ENCODE data around the gene PSMC5.
"Not testable (repeated sequence)": the region's sequence is repeated elsewhere in the genome, so short reads cannot be mapped to it uniquely, and the experiment has no call there.

PSMC5 gene

DNA sequence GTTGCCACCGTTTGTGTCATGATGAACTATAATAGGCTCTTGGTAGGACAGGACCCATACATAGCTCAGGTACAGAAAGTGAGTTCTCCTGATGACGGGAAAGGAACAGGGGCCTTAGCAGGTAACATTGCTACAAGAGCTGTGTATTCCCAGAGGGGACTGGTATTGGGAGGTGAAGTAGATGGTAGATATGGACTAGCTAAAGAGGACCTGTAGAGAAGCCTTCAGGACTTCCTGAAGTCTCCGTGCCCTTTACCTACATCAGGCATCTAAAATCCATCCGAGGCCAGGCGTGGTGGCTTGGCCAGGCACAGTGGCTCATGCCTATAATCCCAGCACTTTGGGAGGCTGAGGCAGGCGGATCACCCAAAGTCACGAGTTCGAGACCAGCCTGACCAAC is 28.0 kb downstream of the PSMC5 start:
- H3K9me3 ChIP-seq (ENCODE audit: insufficient read depth, low read depth, low read length), result no peaks in the 10 kb centered on the region
- no peak overlapping the region for H3K4me2 ChIP-seq (ENCODE audit: low read depth, low read length, poor library complexity, severe bottlenecking)
- H2AFZ ChIP-seq (ENCODE audit: low read length), result no peak overlapping the region
- no peak for TF ChIP-seq EZH2phosphoT487 (IDR thresholded peaks at IDR 0.05; ENCODE audit: borderline replicate concordance)
- TF ChIP-seq, protein P1, sequence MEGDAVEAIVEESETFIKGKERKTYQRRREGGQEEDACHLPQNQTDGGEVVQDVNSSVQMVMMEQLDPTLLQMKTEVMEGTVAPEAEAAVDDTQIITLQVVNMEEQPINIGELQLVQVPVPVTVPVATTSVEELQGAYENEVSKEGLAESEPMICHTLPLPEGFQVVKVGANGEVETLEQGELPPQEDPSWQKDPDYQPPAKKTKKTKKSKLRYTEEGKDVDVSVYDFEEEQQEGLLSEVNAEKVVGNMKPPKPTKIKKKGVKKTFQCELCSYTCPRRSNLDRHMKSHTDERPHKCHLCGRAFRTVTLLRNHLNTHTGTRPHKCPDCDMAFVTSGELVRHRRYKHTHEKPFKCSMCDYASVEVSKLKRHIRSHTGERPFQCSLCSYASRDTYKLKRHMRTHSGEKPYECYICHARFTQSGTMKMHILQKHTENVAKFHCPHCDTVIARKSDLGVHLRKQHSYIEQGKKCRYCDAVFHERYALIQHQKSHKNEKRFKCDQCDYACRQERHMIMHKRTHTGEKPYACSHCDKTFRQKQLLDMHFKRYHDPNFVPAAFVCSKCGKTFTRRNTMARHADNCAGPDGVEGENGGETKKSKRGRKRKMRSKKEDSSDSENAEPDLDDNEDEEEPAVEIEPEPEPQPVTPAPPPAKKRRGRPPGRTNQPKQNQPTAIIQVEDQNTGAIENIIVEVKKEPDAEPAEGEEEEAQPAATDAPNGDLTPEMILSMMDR (conservative IDR thresholded peaks at IDR 0.05; ENCODE audit: low read length), result no peak
- H3K9me2 ChIP-seq (replicated peaks; ENCODE audit: low read depth, low read length), result no peaks in the 10 kb centered on the region
- H3K36me3 ChIP-seq (ENCODE audit: insufficient read depth, low read length), result no peaks in the 10 kb centered on the region
- H3K4me3 ChIP-seq (ENCODE audit: low read length, poor library complexity, severe bottlenecking), result no peak overlapping the region
- no peaks in the 10 kb centered on the region for H3F3A ChIP-seq (ENCODE audit: low read depth)
- no peaks in the 10 kb centered on the region for H3K27me3 ChIP-seq (ENCODE audit: insufficient read depth, low read length, poor library complexity, severe bottlenecking)
- H4K20me1 ChIP-seq (ENCODE audit: insufficient read depth, low read length, poor library complexity, severe bottlenecking), result no peaks in the 10 kb centered on the region
- H3K4me1 ChIP-seq (ENCODE audit: insufficient read depth, low read length, poor library complexity, severe bottlenecking), result no peaks in the 10 kb centered on the region
- no peaks in the 10 kb centered on the region for H3K79me2 ChIP-seq (ENCODE audit: insufficient read depth, low read length)
- H3K9ac ChIP-seq (ENCODE audit: low read depth, low read length, poor library complexity, severe bottlenecking), result no peak overlapping the region

DNA sequence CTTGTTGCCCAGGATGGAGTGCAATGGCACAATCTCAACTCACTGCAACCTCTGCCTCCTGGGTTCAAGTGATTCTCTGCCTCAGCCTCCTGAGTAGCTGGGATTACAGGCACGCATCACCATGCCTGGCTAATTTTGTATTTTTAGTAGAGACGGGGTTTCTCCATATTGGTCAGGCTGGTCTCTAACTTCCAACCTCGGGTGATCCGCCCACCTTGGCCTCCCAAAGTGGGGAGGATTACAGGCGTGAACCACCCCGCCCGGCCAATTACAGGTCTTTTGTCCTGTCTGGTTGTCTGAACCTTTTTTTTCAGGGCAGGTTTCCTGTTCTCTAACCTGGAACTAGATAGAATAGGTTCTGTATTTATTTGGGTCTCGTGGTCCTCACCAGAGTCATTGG is 29.2 kb downstream of the PSMC5 start:
- not testable (repeated sequence) for H3K27me3 ChIP-seq (ENCODE audit: insufficient read depth, low read length, poor library complexity, severe bottlenecking)

DNA sequence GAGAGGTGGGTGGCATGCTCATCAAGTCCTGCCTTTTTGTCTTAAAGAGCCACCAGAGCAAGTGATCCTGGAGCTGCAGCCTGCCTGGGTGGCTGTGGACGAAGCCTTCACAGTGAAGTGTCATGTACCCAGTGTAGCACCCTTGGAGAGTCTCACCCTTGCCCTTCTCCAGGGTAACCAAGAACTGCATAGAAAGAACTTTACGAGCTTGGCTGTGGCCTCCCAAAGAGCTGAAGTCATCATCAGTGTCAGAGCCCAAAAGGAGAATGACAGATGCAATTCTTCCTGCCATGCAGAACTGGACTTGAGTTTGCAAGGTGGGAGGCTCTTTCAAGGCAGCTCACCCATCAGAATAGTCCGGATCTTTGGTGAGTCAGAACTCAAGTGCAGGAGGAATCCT is 32.0 kb downstream of the PSMC5 start:
- no peak overlapping the region for H3K4me3 ChIP-seq (ENCODE audit: low read length, poor library complexity, severe bottlenecking)
- no peaks in the 10 kb centered on the region for H3F3A ChIP-seq (ENCODE audit: low read depth)
- H3K9me2 ChIP-seq (replicated peaks; ENCODE audit: low read depth, low read length), result no peaks in the 10 kb centered on the region
- H3K27me3 ChIP-seq (ENCODE audit: insufficient read depth, low read length, poor library complexity, severe bottlenecking), result no peaks in the 10 kb centered on the region
- no peaks in the 10 kb centered on the region for H3K9me3 ChIP-seq (ENCODE audit: insufficient read depth, low read depth, low read length)
- no peak overlapping the region for H2AFZ ChIP-seq (ENCODE audit: low read length)
- no peak overlapping the region for H3K4me2 ChIP-seq (ENCODE audit: low read depth, low read length, poor library complexity, severe bottlenecking)
- H3K9ac ChIP-seq (ENCODE audit: low read depth, low read length, poor library complexity, severe bottlenecking), result no peak overlapping the region
- no peaks in the 10 kb centered on the region for H3K36me3 ChIP-seq (ENCODE audit: insufficient read depth, low read length)
- H4K20me1 ChIP-seq (ENCODE audit: insufficient read depth, low read length, poor library complexity, severe bottlenecking), result no peaks in the 10 kb centered on the region
- TF ChIP-seq, protein P1 (conservative IDR thresholded peaks at IDR 0.05; ENCODE audit: low read length), result no peak
- no peak for TF ChIP-seq EZH2phosphoT487 (IDR thresholded peaks at IDR 0.05; ENCODE audit: borderline replicate concordance)
- no peaks in the 10 kb centered on the region for H3K4me1 ChIP-seq (ENCODE audit: insufficient read depth, low read length, poor library complexity, severe bottlenecking)
- no peaks in the 10 kb centered on the region for H3K79me2 ChIP-seq (ENCODE audit: insufficient read depth, low read length)

More for the DNA sequence above, 29.2 kb downstream of the PSMC5 start:
- not testable (repeated sequence) for H3K79me2 ChIP-seq (ENCODE audit: insufficient read depth, low read length); H3K4me3 ChIP-seq (ENCODE audit: low read length, poor library complexity, severe bottlenecking); H3K4me1 ChIP-seq (ENCODE audit: insufficient read depth, low read length, poor library complexity, severe bottlenecking); H3K36me3 ChIP-seq (ENCODE audit: insufficient read depth, low read length); H3K9ac ChIP-seq (ENCODE audit: low read depth, low read length, poor library complexity, severe bottlenecking); H2AFZ ChIP-seq (ENCODE audit: low read length); H3F3A ChIP-seq (ENCODE audit: low read depth); H3K4me2 ChIP-seq (ENCODE audit: low read depth, low read length, poor library complexity, severe bottlenecking); H3K9me2 ChIP-seq (replicated peaks; ENCODE audit: low read depth, low read length); H4K20me1 ChIP-seq (ENCODE audit: insufficient read depth, low read length, poor library complexity, severe bottlenecking); H3K9me3 ChIP-seq (ENCODE audit: insufficient read depth, low read depth, low read length)

DNA sequence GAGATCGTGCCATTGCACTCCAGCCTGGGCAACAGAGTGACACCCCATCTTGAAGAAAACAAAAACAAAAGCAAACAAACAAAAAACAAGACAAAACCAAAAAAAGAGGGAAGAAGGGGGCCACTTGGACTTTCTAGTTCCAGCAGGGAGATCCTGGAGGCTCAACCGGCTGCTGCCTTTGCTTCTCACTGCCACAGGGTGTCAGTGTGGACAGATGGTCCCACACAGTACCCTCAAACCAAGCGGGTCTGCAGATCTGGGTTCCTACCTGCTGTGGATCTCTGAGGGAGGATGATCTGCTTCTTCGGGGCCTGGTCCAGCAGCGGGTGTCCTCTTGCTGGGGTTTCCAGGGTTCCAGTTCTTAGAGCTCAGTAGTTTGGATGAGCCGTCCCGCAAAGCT is 39.4 kb downstream of the PSMC5 start:
- not testable (repeated sequence) for H3K9me2 ChIP-seq (replicated peaks; ENCODE audit: low read depth, low read length); H3K4me2 ChIP-seq (ENCODE audit: low read depth, low read length, poor library complexity, severe bottlenecking)

More for the DNA sequence above, 39.4 kb downstream of the PSMC5 start:
- H2AFZ ChIP-seq (ENCODE audit: low read length), result peak overlapping the region; percentile 72
- not testable (repeated sequence) for H3K9ac ChIP-seq (ENCODE audit: low read depth, low read length, poor library complexity, severe bottlenecking); H3K27me3 ChIP-seq (ENCODE audit: insufficient read depth, low read length, poor library complexity, severe bottlenecking); H3K4me3 ChIP-seq (ENCODE audit: low read length, poor library complexity, severe bottlenecking); H3F3A ChIP-seq (ENCODE audit: low read depth); H3K9me3 ChIP-seq (ENCODE audit: insufficient read depth, low read depth, low read length); H3K36me3 ChIP-seq (ENCODE audit: insufficient read depth, low read length); H3K4me1 ChIP-seq (ENCODE audit: insufficient read depth, low read length, poor library complexity, severe bottlenecking); H3K79me2 ChIP-seq (ENCODE audit: insufficient read depth, low read length); H4K20me1 ChIP-seq (ENCODE audit: insufficient read depth, low read length, poor library complexity, severe bottlenecking)
